GM19468 (cell line): Measurements from ENCODE around the gene NACAD.

ENCODE experiments used
- ATAC-seq: cut with Tn5 transposase; IDR thresholded peaks from one replicate; pipeline ENCODE4 v1.9.1; 2021; ENCODE audit warnings: mild to moderate bottlenecking, moderate library complexity, moderate number of reproducible peaks; ENCODE audit not compliant: unreplicated experiment; ENCODE audit errors: extremely low read depth

Gene NACAD

DNA sequence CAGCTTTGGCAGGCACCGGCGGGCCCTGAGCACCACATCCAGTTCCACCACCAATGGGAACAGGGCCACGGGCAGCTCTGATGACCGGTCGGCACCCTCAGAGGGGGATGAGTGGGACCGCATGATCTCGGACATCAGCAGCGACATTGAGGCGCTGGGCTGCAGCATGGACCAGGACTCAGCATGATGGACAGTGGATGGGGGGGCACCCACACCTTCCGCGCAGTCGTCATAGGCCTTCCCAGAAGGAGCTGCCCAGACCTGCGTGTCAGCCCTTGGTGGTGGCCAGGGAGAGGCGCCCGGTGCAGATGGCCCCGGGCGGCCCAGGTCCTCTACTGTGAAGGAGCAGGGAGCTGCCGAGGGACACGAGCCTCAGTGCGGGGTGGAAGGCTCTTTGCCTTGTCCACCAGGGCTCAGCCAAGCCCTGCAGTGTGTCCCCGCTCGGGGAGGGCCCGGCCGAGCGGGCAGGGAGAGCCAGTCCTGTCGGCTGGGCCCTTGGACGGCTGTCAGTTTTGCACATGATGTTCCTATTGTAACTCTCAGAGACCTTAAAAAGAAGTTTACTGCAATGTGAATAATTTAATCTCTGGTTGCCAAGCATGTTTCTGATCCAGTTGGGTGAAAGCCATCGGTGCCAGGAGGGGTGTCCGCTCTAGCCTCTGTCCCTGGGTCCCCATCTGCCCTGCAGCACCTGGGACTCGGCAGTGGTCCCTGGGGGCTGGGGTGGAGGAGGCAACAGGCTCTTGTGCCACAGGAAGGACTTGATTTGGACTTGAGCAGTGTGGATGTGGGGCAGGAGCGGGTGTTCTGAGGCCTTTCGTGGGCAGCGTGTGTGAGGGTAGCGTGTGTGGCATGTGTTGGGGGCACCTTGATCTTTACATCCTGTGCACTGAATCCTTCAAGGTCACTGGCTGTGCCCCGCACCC lies 12.6 kb downstream of the NACAD start:
- ATAC-seq, result no peak

DNA sequence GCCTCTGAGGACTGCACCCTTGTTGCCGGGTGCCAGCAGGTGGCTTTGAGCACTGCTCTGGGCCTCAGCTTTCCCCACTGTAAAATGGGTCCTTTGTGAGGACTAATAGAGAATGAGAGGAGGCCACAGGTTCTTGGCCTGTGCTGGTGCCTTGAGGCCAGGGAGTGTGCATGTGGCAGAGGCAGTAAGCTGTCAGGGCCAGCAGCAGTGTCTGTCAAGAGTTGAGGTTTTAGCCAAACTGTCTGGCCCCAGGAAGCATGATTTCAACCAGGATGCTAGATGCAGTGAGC lies 13.5 kb downstream of the NACAD start:
- no peak for ATAC-seq

DNA sequence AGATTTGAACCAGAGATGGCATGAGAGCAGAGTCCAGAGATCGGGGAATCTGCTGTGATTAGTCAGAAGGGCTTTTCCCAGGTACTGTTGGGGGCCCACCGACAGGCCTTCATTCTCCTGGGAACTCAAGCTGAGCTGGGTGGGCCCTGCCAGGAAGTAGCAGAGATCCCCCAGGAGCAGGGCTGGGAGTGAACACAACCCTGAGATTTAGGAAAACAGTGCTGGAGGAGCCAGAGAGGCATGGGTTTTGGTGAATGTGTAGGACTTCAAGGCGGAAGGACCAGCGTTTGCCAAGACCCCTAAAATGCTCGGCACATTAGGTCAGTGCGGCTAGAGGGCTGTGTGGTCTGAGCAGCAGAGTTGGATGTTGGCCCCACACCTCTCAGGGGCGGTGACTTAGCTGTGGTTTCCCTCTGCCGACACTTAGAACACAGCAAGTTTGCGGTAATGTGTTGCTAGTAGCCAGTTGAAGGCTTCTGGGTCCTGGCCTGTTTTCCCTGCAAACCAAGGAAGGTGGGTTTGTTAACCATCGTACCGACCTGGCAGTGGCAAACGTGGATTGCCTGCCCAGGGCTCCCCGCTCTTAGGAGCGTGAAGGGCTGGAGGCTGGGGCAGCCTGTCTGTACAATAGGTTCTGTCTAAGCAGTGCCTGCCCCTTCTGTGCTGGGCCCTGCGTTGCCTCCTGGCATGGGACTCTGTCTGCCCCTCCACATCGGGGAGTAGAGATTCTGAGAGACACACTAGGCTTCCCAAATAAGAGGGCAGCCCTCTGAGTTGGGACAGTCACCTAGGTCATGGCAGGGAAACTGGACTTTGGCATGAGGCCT lies 14.0 kb downstream of the NACAD start:
- ATAC-seq, result no peak

DNA sequence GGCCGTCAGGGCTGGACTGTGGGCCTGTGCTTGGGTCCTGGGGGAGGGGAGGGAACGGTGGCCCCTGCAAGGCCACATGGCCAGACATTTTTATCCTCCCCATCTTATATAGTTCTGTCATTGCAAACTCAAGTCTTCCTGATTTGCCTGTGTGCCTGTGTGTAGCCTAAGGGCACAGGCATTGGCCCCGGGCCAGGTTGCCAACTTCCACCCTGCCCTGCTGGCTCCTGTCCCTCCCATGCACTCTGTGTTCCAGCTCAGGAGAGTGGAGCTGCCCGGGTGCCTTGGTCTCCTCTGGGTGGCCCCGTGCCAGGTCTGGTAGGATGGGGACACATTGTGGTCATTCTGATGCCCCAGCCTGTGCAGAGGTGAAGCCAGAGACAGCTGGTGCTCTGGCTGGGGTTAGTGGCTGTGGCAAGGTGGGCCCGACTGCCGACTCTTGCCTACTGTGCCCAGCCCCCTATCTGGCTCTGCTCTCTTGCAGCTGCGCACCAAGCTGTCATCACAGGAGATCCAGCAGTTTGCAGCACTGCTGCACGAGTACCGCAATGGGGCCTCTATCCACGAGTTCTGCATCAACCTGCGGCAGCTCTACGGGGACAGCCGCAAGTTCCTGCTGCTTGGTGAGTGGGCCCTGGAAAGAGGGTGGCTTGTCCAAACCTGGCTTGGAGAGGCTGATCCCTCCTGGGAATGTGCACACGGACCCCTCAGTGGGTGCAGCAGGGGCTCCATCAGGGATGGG lies 14.8 kb downstream of the NACAD start:
- ATAC-seq, result no peak

DNA sequence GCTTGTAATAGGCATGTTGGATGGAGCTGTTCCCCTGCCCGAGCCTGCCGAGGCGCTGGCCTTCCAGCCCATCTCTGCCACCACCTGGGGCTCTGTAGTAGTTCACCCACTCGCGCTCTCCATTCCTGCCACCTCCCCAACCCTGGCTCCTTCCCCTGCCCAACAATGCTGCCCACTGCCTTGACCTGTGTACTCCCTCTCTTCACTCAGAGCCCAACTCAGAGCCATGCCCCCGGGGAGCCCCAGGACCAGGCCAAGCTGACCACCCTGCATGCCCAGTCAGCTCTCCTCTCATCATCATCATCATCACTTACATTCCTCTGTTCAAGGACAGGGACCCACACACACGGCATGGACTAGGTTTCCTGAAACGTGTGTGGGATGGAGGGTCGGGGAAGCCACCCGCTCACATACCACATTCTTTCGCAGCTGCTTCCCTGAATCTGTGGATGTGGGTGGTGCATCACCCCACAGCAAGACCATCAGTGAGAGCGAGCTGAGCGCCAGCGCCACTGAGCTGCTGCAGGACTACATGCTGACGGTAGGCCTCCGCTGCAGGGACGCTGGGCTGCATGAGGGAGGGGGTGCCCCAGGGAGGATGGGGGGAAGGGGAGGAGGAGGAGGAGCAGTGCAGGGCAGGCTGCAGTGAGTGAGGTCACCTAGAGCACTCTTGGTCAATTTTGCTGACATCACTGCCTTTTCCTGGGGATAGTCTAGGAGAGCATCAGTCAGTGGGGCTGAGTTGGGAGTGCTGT lies 15.6 kb downstream of the NACAD start:
- ATAC-seq, result no peak

DNA sequence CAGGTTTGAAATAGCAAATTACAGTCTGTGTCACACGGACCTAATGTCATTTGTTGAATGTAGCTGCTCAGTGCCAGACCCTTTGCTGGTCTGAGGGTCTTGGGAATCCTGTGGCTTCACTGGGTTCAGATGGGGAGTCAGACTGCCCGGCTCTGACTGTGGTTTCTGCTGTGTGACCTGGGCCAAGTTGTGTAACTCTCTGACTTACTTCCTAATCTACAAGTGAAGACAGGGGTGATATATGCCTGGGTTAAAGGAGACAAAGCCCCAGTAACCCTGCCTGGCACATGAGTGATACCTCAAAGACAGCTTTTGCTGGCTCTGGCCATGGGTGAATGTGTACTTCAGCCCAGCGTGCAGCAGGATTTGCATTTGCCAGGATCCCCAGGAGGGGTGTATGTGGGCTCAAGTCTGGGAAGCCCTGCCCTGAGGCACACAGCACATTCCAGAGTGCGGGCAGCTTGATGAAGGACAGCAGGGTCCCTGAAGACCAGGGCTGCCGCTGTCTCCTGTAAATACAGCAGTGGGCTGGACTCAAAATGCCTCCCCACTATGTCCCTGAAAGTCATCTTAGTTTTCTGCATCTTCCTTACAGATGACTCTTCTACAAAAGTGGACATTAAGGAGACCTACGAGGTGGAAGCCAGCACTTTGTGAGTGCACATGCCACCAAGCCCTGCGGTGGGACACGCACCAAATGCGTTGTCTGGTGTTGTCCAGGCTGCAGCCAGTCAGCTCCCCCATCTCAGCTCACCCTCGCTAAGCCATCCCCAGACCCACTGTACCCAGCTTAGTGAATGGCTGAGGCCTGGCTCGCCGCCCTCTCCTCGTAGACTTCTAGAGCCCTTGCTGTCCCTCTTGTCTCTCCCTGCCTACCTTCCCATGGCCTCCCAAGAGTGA lies 16.4 kb downstream of the NACAD start:
- ATAC-seq, result no peak

DNA sequence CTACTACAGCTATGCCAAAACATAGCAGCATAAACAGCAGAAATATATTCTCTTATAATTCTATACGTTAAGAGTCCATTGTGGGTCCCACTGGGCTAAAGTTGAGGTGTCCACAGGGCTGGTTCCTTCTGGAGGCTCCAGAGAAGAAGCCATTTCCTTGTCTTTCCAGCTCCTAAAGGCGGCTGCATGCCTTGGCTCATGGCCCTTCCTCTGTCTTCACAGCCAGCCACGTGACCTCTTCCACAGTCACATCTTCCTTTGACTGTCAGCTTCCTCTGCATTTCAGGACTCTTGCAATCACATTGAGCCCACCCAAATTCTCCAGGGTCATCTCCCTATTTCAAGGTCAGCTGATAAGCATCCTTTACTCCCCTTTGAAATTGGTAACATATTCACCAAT lies 17.2 kb downstream of the NACAD start:
- no peak for ATAC-seq

DNA sequence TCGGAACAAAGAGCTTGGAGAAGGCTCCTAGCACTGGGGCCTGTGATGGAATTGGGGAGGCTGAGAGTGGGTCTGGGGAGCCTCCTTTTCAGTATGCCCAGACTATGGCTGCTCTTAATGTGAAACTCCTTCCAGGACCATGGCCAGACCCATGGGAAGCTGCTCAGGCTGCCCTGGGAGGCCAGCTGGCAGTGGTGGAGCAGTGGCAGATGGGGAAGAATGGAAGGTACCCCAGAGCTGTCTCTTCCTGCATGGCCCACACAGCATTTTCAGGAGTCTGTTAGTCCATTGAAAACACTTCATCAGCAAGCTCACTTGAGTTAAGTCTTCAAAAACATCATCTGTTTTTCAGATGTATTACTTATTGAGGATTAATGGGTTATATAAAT lies 18.5 kb downstream of the NACAD start:
- ATAC-seq, result no peak

DNA sequence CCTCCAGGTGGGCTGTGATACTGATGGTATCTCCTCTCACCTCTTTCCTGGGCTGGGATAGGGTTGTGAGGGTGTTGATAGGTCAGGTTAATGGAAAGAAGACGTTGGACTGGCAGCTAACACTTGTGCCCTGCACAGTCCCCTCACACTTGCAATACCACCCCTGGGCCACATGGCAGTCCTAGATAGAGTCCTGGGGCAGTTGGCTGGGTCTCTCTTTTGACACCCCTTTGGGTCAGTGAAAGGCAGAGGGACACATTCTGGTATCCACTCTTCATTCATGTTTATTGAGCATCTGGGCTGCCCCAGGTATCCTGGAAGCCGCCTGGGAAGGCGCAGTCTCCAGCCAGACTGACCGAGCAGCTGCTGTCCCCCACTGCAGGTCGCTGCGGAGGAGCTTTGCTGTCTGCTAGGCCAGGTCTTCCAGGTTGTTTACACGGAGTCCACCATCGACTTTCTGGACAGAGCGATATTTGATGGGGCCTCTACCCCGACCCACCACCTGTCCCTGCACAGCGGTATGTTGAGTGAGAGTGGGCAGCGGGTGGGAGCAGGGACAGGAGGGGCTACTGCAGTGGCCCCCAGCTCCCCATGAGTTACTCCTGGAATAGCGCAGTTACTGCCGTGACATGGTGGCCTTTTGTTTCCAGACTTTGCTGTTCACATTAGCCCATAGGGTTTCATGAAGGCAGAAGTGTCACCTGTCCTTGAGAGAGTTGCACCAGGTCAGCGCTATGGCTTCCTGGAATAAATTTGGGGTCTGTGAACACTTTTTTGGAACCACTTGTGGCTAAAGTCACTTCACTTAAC lies 19.1 kb downstream of the NACAD start:
- no peak for ATAC-seq

DNA sequence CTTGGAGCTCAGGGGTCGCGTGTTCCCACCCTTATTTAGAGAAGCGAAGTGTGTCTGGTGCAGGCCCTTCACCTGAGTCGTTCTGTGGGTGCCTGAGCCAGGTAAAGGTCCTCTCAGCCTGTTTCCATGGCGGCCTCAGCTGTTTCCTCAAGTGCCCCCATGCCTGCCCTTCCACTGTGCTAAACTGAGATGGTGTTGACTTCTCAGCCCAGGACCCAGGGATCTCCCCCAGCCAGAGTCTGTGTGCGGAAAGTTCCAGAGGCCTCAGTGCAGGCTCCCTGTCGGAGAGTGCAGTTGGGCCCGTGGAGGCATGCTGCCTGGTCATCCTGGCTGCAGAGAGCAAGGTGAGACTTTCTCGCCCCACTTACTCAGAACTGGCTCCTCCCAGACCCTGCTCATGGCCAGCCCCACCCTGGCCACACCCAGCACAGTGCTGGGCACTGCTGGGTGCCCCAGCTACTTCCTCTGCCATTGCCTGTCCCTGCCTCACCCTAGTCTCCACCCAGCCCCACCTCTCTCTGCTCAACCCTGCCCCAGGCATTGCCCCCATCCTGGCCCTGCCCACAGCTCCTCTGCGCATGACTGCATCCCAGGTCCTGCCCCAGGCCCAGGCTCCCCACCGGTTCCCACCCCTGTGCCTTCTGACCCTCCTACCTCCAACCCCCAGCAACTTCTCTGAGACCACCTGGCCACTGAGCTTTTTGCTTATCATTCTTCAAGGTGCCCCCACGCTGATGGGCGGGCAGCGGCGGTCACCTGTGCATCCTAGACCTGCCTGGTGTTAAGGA lies 20.3 kb downstream of the NACAD start:
- ATAC-seq, result no peak

DNA sequence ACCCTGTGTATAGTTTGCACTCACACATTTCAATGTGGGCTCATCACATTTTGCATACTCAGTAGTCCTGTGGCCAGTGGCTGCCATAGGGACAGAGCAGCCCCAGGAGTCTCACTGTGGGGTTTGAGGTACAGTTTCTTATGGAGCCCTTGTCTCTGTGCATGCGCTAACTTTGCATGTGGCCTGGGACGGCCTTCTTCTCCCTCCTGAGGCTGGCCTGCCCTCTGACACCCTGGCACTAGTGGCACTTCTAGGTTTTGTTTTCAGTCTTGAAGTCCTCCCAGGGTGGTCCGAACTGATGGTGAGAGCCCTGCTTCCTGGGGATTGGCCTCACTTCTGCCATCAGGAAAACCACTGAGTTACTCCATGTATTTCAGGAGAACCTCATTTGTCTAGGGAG lies 21.2 kb downstream of the NACAD start:
- ATAC-seq, result no peak

DNA sequence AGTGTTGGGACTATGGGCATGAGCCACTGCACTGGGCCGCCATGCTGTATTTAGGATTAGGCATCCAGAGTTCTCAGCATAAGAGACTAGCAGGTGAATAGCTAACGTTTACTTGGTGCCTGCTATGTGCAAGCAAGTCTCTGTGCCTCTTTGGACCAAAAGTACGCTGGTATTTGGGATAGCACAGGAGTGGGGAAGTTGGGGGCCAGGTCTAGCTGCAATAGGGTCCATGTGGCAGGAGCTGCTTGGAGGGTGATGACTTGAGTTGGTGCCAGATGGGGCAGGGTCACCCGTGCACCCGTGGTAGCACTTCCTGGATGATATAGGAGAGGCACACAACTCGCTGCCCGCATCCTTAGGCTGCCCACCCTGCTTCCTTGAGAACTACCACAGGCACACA lies 22.4 kb downstream of the NACAD start:
- no peak for ATAC-seq

DNA sequence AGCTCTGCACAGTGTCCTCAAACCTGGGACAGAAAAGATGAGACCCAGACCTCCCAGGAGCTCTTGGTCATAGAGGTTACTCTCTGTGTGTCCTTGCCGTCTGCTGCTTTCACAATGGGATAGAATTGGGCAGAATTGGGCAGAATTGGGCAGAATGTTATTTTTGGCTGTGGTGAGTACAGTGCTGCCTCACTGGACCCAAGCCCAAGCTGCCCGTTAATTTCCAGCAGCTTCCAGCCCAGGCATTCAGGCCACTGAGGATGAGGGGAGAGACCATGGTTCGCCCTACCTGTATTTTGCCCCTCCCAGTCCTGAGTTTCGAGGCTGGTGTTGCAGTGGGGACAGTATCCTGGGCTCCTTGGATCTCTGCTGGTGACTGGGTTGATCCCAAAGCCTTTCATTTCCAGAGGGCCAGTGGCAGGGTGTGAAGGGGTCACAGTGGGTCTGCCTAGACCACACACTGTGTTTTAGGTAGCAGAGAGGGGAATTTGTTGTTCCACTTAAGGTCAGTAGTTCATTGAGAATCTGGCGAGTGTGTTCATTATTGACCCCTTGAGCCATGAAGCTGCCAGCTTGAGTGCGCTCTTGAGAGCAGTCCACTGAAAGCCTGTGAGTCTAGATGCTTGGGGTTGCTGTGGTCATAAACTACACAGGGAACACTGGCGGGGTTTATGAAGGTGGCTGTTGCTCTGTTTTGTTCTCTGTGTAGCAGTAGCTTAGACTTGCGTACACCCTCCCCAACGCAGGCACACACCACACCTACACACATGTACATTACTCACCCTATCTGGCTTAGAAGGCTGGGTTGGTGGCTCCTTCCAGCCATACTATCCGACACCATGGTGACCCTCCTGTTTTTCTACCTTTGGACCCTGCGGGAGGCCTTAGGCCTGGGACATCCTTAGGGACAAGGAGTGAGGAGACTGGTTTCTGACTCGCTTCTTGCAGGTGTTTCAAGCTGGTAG lies 23.5 kb downstream of the NACAD start:
- ATAC-seq, result no peak

DNA sequence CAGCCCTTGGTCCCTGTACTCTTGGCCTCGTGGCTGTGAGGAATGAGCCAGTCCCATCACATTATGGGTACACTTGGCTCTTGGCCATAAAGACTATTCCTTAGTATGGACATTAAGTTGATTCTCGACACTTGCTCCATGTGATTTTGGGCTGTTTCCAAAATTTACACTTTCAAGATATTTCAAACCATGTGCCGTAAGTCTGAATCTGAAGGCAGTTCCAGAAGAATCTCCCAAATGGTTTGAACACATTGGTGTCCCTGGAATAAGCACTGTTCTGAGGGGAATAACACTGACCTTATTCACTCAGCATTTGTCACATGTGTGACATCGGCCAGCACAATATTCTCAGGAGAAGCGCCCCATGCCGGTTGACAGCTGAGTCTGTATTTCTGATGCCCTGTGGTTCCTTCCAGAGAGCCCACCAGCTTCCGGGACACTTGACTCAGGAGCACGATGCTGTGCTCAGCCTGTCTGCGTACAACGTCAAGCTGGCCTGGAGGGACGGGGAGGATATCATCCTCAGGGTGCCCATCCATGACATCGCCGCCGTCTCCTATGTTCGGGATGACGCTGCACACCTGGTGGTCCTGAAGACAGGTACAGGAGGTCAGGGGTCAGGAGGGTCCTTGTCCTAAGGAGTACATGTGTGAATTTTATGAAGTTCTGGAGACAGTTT lies 24.6 kb downstream of the NACAD start:
- ATAC-seq, result no peak

DNA sequence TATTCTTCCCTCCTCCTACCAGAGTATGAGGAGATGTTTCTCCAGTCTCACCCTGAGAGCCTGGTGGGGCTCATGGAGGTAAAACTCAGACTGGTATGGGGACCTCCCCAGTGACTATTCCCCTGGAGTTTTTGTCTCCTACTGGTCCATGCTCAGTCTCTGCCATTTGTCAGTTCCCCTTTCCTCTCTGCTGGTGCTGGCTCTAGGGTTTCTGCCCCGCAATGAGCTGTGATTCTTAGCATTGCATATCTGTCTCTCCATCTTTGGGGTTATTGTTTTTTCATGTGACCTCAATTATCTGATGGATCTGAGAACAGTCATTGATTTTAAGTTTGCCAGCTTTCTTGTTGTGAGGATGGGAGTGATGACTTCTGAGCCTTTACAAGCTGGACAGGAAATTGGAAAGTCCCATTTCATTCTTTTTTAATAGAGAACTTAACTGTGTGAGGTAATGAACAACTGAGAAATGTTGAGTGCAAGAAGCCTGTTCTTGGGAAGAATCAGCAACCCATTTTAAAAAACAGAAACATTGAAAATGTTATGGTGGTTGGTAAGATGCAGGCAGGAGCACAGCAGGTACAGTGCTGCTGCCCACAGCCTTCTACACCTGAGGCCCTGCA lies 26.9 kb downstream of the NACAD start:
- no peak for ATAC-seq

DNA sequence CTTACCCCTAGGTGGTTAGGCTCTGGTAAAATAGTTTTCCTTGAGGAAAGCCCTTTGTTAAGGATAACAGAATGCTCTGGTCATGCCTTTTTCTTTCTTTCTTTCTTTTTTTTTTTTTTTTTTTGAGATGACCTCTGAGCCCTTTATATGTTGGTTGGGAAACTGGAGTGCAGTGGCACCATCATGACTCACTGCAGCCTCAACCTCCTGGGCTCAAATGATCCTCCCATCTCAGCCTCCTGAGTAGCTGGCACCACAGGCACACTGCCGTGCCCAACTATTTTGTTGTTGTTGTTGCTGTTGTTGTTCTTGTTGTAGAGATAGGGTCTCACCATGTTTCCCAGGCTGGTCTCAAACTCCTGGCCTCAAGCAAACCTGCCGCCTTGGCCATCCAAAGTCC lies 27.4 kb downstream of the NACAD start:
- ATAC-seq, result no peak
